ENCODE data around the gene TBK1.

The TBK1 gene

GRCh38 chr12:64459394-64459891 is 7.5 kb downstream of the TBK1 start:
- peak; percentile 48 for ATAC-seq

GRCh38 chr12:64461634-64462414 is 9.9 kb downstream of the TBK1 start:
- TF ChIP-seq ARNTL (CRISPR knock-in tag; IDR thresholded peaks at IDR 0.05; ENCODE audit: borderline replicate concordance, low read depth) (no peak), SNAI2 (CRISPR knock-in tag; IDR thresholded peaks at IDR 0.05) (no peak), POU6F1 (CRISPR knock-in tag; IDR thresholded peaks at IDR 0.05; ENCODE audit: borderline replicate concordance, low read depth) (no peak), ZNF565 (CRISPR knock-in tag; conservative IDR thresholded peaks at IDR 0.05; ENCODE audit: low read depth) (no peak), PATZ1 (CRISPR knock-in tag; IDR thresholded peaks at IDR 0.05; ENCODE audit: borderline replicate concordance) (no peak), CREB5 (CRISPR knock-in tag; IDR thresholded peaks at IDR 0.05; ENCODE audit: low read depth) (no peak), RARB (CRISPR knock-in tag; IDR thresholded peaks at IDR 0.05) (no peak), ZNF8 (CRISPR knock-in tag; IDR thresholded peaks at IDR 0.05) (no peak), PPARA (CRISPR knock-in tag; IDR thresholded peaks at IDR 0.05; ENCODE audit: borderline replicate concordance) (no peak), TCF4 (CRISPR knock-in tag; IDR thresholded peaks at IDR 0.05; ENCODE audit: borderline replicate concordance) (no peak), TOX (CRISPR knock-in tag; IDR thresholded peaks at IDR 0.05; ENCODE audit: borderline replicate concordance) (no peak), BACH2 (CRISPR knock-in tag; IDR thresholded peaks at IDR 0.05; ENCODE audit: borderline replicate concordance) (no peak), ZC3H10 (CRISPR knock-in tag; IDR thresholded peaks at IDR 0.05) (no peak), ZFP3 (CRISPR knock-in tag; IDR thresholded peaks at IDR 0.05) (no peak), ISL1 (CRISPR knock-in tag; IDR thresholded peaks at IDR 0.05) (no peak), GLIS3 (CRISPR knock-in tag; IDR thresholded peaks at IDR 0.05) (no peak), OSR1 (CRISPR knock-in tag; IDR thresholded peaks at IDR 0.05) (no peak), TSHZ2 (CRISPR knock-in tag; IDR thresholded peaks at IDR 0.05) (no peak), CSDC2 (CRISPR knock-in tag; IDR thresholded peaks at IDR 0.05) (no peak), ZNF70 (CRISPR knock-in tag; IDR thresholded peaks at IDR 0.05) (no peak)
- ATAC-seq: peak; percentile 75

More at GRCh38 chr12:64459394-64459891, 7.5 kb downstream of the TBK1 start:
- TF ChIP-seq PPARA (CRISPR knock-in tag; IDR thresholded peaks at IDR 0.05; ENCODE audit: borderline replicate concordance): no peak
- no peak for TF ChIP-seq ISL1 (CRISPR knock-in tag; IDR thresholded peaks at IDR 0.05)
- TF ChIP-seq RARB (CRISPR knock-in tag; IDR thresholded peaks at IDR 0.05): no peak
- TF ChIP-seq CSDC2 (CRISPR knock-in tag; IDR thresholded peaks at IDR 0.05): no peak

- TF ChIP-seq CSRNP3 (CRISPR knock-in tag; IDR thresholded peaks at IDR 0.05) (no peak), TOX (CRISPR knock-in tag; IDR thresholded peaks at IDR 0.05; ENCODE audit: borderline replicate concordance) (no peak), RARB (CRISPR knock-in tag; IDR thresholded peaks at IDR 0.05) (no peak), ISL1 (CRISPR knock-in tag; IDR thresholded peaks at IDR 0.05) (no peak), OSR1 (CRISPR knock-in tag; IDR thresholded peaks at IDR 0.05) (no peak), ZFP30 (CRISPR knock-in tag; IDR thresholded peaks at IDR 0.05) (no peak), PATZ1 (CRISPR knock-in tag; IDR thresholded peaks at IDR 0.05; ENCODE audit: borderline replicate concordance) (no peak), SNAI2 (CRISPR knock-in tag; IDR thresholded peaks at IDR 0.05) (no peak)
- no peak for ATAC-seq
Measured at GRCh38 chr12:64466178-64466577, 14.3 kb downstream of the TBK1 start.
